Subcutaneous adipose tissue (tissue), 4 donors: ENCODE results near the gene PPP1R13B. TPM values are rescaled to one million over a fixed set of nuclear protein-coding genes. Genes with fewer than 3 reads are reported as not detected.

Experiments
- total RNA-seq, 4 donors: library from RNA; depleted of rRNA; stranded (reverse); fragments of >200 nt; gene quantifications; one replicate each; pipeline ENCODE4 v1.1.0, GENCODE V29; 2016
- TF ChIP-seq, protein P1 (sequence below): fragments of 450-650 bp; IDR thresholded peaks from one replicate; pipeline ENCODE4 v1.5.1; 2016; ENCODE audit warnings: low read depth, mild to moderate bottlenecking, control low read depth, antibody characterized with exemption, moderate library complexity

Gene PPP1R13B
- total RNA-seq, 4 donors from 2014 or later: 3.6 to 18.8 (median 8.6) TPM

DNA sequence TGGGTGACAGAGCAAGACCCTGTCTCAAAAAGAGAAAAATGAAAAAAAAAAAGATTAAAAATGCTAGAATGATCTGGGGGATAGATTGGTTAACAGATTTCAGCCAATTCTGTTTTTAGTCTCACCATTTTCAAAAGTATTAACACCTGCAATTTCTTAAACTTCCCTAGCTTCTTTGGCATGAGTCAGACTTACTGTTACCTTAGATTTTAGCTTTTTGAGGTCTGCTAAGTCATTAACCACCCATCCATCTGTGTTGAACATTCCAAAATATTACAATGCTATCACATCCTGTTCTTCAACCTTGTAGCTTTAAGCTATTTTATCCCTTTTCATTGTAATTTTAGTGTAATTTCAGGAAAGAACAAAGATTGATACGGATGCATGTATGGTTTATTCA is 59.3 kb downstream of the PPP1R13B start:
- TF ChIP-seq, protein P1, sequence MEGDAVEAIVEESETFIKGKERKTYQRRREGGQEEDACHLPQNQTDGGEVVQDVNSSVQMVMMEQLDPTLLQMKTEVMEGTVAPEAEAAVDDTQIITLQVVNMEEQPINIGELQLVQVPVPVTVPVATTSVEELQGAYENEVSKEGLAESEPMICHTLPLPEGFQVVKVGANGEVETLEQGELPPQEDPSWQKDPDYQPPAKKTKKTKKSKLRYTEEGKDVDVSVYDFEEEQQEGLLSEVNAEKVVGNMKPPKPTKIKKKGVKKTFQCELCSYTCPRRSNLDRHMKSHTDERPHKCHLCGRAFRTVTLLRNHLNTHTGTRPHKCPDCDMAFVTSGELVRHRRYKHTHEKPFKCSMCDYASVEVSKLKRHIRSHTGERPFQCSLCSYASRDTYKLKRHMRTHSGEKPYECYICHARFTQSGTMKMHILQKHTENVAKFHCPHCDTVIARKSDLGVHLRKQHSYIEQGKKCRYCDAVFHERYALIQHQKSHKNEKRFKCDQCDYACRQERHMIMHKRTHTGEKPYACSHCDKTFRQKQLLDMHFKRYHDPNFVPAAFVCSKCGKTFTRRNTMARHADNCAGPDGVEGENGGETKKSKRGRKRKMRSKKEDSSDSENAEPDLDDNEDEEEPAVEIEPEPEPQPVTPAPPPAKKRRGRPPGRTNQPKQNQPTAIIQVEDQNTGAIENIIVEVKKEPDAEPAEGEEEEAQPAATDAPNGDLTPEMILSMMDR: no peak

DNA sequence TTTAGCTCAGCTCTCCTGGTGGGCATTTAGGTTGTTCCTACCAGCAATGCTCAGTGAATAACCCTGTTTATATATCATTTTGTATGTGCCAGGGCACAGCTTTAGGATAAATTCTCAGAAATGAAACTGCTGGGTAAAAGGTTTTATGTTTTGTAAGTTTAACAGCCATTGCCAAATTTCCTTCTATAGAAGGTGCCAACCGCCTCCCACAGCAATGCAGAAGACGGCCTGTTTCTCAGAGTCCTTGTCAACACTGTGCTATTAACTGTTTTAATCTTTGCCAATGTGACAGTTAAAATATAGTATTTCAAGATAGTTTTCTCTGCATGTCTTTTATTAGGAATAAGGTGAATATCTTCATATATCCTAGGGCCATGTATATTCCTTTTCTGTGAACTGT is 65.0 kb downstream of the PPP1R13B start:
- TF ChIP-seq, protein P1: no peak

DNA sequence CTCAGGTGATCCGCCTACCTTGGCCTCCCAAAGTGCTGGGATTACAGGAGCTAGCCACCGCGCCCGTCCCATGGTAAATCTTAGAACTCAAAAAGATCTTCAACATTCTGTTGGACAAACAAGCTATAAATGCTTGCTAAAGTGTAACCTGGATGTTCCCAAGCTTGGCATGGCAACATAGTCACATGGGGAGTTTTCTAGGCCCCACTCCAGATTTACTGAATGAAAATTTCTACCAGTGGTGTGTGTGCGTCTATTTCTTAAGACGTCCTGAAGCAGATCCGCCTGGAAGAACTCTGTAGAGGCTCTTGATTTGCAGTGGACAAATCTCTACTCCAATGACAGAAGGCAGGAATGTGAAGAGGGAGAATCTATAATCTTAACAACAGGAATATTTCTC is 71.9 kb downstream of the PPP1R13B start:
- TF ChIP-seq, protein P1: no peak

DNA sequence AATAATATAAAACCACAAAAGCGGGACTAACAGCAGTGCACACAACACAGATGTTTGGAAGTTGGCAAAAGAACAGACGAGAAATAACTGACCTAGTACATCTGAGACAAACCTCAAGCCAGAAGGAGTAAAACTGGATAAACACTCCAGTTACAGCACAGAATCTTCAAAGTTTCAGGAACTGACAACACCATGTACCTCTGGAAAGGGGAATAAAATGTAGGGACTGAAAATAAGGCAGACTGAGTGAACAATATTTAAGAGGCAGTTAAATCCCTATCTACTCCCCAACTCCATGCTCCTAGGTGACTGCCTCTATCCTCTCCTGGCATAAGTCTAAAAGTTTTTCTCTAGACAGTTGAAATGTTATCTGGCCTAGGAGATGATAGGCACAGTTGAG is 73.9 kb downstream of the PPP1R13B start:
- TF ChIP-seq, protein P1: no peak

DNA sequence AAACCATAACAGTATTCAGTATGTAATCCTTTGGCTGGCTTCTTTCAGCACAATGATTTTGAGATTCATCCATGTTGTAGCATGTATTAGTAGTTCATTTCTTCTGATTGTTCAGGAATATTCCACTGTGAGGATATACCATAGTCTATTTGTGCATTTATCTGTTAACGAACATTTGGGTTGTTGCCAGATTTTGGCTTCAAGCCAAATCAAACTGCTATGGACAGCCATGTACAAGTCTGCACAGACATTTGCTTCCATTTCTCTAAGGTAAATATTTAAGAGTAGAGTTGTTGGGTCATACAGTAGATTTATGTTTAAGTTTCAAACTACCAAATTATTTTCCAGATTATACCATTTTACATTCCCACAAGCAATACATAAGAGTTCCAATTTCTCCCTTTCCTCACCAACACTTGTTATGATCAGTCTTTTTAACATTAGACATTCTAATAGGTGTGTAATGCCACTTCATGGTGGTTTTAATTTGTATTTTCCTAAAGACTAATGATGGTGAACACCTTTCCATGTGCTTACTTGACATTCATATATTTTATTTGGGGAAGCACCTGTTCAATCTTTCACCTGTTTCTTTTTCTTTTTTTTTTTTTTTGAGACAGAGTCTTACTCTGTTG is 75.2 kb downstream of the PPP1R13B start:
- TF ChIP-seq, protein P1: no peak

DNA sequence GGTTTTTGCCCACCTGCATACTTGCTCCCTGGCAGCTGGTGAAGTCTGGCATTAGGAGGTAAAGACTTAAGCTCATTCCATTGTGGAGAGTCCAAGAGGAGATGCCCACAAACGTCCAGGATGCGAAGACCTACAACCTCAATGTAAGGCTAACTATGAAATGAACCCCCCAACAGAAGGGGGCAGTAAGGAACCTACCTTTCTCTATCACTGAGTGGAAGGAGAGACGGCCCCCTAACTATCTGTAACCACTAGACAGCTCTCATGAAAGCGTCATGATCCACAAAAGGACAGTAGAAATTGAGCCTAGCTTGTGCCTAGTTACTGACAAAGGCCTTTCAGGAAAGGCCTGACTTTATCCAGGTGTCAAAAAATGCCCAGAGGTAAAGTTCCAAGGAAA is 76.5 kb downstream of the PPP1R13B start:
- TF ChIP-seq, protein P1: no peak

DNA sequence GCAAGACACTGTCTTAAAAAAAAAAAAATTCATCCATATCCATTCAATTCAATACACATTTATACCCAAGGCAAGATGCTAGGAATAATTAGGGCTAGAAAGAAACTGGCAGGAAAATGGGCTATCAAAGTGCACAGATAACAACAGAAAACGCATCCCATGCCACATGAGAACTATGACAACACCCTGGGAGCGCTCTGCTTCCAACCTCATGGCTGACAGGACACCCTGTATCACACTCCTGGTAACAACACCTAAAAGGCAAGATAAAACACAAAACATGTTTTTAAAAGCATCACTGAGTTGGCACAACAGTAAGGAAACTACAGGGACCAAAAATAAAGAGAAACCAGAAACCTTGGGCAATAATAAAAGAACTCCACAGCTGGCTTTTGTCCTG is 76.9 kb downstream of the PPP1R13B start:
- TF ChIP-seq, protein P1: no peak
